HCT116 (cell line): ENCODE results near the gene ST6GALNAC2. TPM values are rescaled to one million over a fixed set of nuclear protein-coding genes. Genes with fewer than 3 reads are reported as not detected.

Source experiments
- ATAC-seq: fragments of 200-7000 bp; cut with Tn5 transposase; 2 replicates; pipeline ENCODE4 v1.9.1; 2020; ENCODE audit warnings: mild to moderate bottlenecking, moderate library complexity
- BruUV-seq: library from RNA; stranded (reverse); fragments of 400-500 nt; replicated peaks from 2 replicates; lab custom pipeline; 2021; lab: Mats Ljungman, UMichigan
- CTCF ChIA-PET: fragments of 300-600 bp; sonication (Branson Sonifier 250); formaldehyde crosslinking; loops from one replicate; lab custom pipeline; 2021; ENCODE audit warnings: antibody characterized with exemption; lab: Charles Lee
- POLR2A ChIA-PET: fragments of 300-600, 350-600 bp; sonication (Branson Sonifier 250); formaldehyde crosslinking; loops from one replicate; lab custom pipeline; 2021; ENCODE audit warnings: antibody characterized with exemption; lab: Charles Lee
- RAD21 ChIA-PET, 2 experiments: fragments of 300-600 bp; sonication (Branson Sonifier 250); formaldehyde crosslinking; loops; one replicate each; lab custom pipeline; 2023; ENCODE audit warnings: low total read pairs in 2 of 2; ENCODE audit not compliant: uncharacterized antibody in 2 of 2, unreplicated experiment in 2 of 2, low non-redundant PET in 1 of 2; lab: Charles Lee
- DNase-seq: peaks from one replicate; pipeline ENCODE4 v3.0.0-alpha.2; 2010; ENCODE audit warnings: low read depth, low spot score
- H2AFZ ChIP-seq: fragments of 200-600 bp; shearing (Covaris generic), sonication (generic); 2 replicates; pipeline ENCODE4 v1.6.1; 2017; ENCODE audit warnings: low read depth, mixed run types, mixed read lengths, antibody characterized with exemption, low read length; ENCODE audit not compliant: poor library complexity, severe bottlenecking
- H3K27ac ChIP-seq: 2 replicates; pipeline ENCODE4 v1.5.1; 2012; ENCODE audit warnings: low read depth, low read length
- H3K27me3 ChIP-seq: fragments of 200-600 bp; sonication (generic); 2 replicates; pipeline ENCODE4 v1.6.1; 2016; ENCODE audit warnings: mixed run types, low read length, mixed read lengths; ENCODE audit not compliant: insufficient read depth
- H3K36me3 ChIP-seq, 2 experiments: fragments of 200-500 bp in 1 of 2; fragments of 200-600 bp in 1 of 2; sonication (Bioruptor generic) in 1 of 2; sonication (generic) in 1 of 2; 2 replicates each; pipeline versions ENCODE4 v1.5.1 to v1.6.1; 2014 to 2016; ENCODE audit warnings: low read length in 2 of 2, inconsistent platforms in 1 of 2, mixed read lengths in 1 of 2, mixed run types in 1 of 2; ENCODE audit not compliant: insufficient read depth in 2 of 2, control insufficient read depth in 1 of 2
- H3K4me1 ChIP-seq, 2 experiments: fragments of 200-600 bp in 1 of 2; sonication (generic) in 1 of 2; 2 replicates each; pipeline versions ENCODE4 v1.5.1 to v1.6.1; 2012 to 2017; ENCODE audit warnings: low read length in 2 of 2, inconsistent platforms in 1 of 2, mild to moderate bottlenecking in 1 of 2, mixed read lengths in 1 of 2, mixed run types in 1 of 2, moderate library complexity in 1 of 2; ENCODE audit not compliant: insufficient read depth in 2 of 2, control insufficient read depth in 1 of 2
- H3K4me2 ChIP-seq: fragments of 200-600 bp; sonication (generic); 2 replicates; pipeline ENCODE4 v1.6.1; 2017; ENCODE audit warnings: mixed run types, low read length, mixed read lengths
- H3K4me3 ChIP-seq, 2 experiments: fragments of 200-600 bp in 1 of 2; sonication (generic) in 1 of 2; replicated peaks in 1 of 2; 2 replicates each; pipeline ENCODE4 v1.5.1; 2011 to 2016; ENCODE audit warnings: low read length in 2 of 2, control low read depth in 1 of 2, low read depth in 1 of 2, mild to moderate bottlenecking in 1 of 2, mixed read lengths in 1 of 2, mixed run types in 1 of 2
- H3K79me2 ChIP-seq: fragments of 200-600 bp; sonication (generic); 2 replicates; pipeline ENCODE4 v1.6.1; 2017; ENCODE audit warnings: mild to moderate bottlenecking, mixed run types, low read length, moderate library complexity, mixed read lengths; ENCODE audit not compliant: insufficient read depth
- H3K9ac ChIP-seq: fragments of 200-600 bp; sonication (generic); 2 replicates; pipeline ENCODE4 v1.6.1; 2016; ENCODE audit warnings: low read length, mixed read lengths
- H3K9me2 ChIP-seq: fragments of 200-600 bp; sonication (generic), shearing (Covaris generic); 2 replicates; pipeline ENCODE4 v1.6.1; 2017; ENCODE audit warnings: mixed run types, mild to moderate bottlenecking, moderate library complexity; ENCODE audit not compliant: insufficient read depth
- H3K9me3 ChIP-seq, 2 experiments: fragments of 200-500 bp in 1 of 2; fragments of 200-600 bp in 1 of 2; sonication (Bioruptor generic) in 1 of 2; sonication (generic) in 1 of 2; 2 replicates each; pipeline ENCODE4 v1.6.1; 2014 to 2017; ENCODE audit warnings: low read length in 2 of 2, mixed read lengths in 2 of 2, inconsistent platforms in 1 of 2, low read depth in 1 of 2, mild to moderate bottlenecking in 1 of 2, mixed run types in 1 of 2, moderate library complexity in 1 of 2; ENCODE audit not compliant: control insufficient read depth in 1 of 2, insufficient read depth in 1 of 2
- H4K20me1 ChIP-seq: fragments of 200-600 bp; sonication (generic), shearing (Covaris generic); 2 replicates; pipeline ENCODE4 v1.6.1; 2017; ENCODE audit warnings: mixed run types, mild to moderate bottlenecking, moderate library complexity; ENCODE audit not compliant: insufficient read depth
- ATF3 ChIP-seq: IDR thresholded peaks from 2 replicates; pipeline ENCODE4 v1.6.1; 2012
- CBX3 ChIP-seq: IDR thresholded peaks from 2 replicates; pipeline ENCODE4 v1.6.1; 2012; ENCODE audit warnings: low read depth
- CEBPB ChIP-seq: IDR thresholded peaks from 2 replicates; pipeline ENCODE4 v1.6.1; 2012; ENCODE audit warnings: low read depth
- CTCF ChIP-seq, 3 experiments: fragments of 200-600 bp in 1 of 3; sonication (generic) in 1 of 3; IDR thresholded peaks in 2 of 3; conservative IDR thresholded peaks in 1 of 3; 2 replicates each; pipeline ENCODE4 v1.5.1; 2012 to 2017; ENCODE audit warnings: low read depth in 2 of 3, low read length in 2 of 3, antibody characterized with exemption in 1 of 3, borderline replicate concordance in 1 of 3, control low read depth in 1 of 3, mild to moderate bottlenecking in 1 of 3, mixed read lengths in 1 of 3, mixed run types in 1 of 3, moderate library complexity in 1 of 3; ENCODE audit not compliant: insufficient read depth in 1 of 3
- EGR1 ChIP-seq: IDR thresholded peaks from 2 replicates; pipeline ENCODE4 v1.6.1; 2012; ENCODE audit warnings: low read depth
- ELF1 ChIP-seq: IDR thresholded peaks from 2 replicates; pipeline ENCODE4 v1.6.1; 2012; ENCODE audit warnings: low read depth, borderline replicate concordance
- EZH2phosphoT487 ChIP-seq: fragments of 200-600 bp; IDR thresholded peaks from 2 replicates; pipeline ENCODE4 v1.6.1; 2018; ENCODE audit warnings: antibody characterized with exemption, borderline replicate concordance
- FOSL1 ChIP-seq: IDR thresholded peaks from 2 replicates; pipeline ENCODE4 v1.6.1; 2012; ENCODE audit warnings: low read depth
- JUND ChIP-seq: IDR thresholded peaks from 2 replicates; pipeline ENCODE4 v1.6.1; 2012
- MAX ChIP-seq: IDR thresholded peaks from 2 replicates; pipeline ENCODE4 v1.6.1; 2012
- POLR2A ChIP-seq: IDR thresholded peaks from 2 replicates; pipeline ENCODE4 v1.7.0; 2011; ENCODE audit warnings: borderline replicate concordance; ENCODE audit not compliant: insufficient read depth, insufficient read length; ENCODE audit errors: extremely low read depth
- POLR2AphosphoS5 ChIP-seq: IDR thresholded peaks from 2 replicates; pipeline ENCODE4 v1.6.1; 2011; ENCODE audit warnings: mild to moderate bottlenecking, low read depth, low read length, moderate library complexity
- RAD21 ChIP-seq: IDR thresholded peaks from 2 replicates; pipeline ENCODE4 v1.6.1; 2012; ENCODE audit warnings: low read depth, mild to moderate bottlenecking
- REST ChIP-seq: IDR thresholded peaks from 2 replicates; pipeline ENCODE4 v1.6.1; 2012; ENCODE audit warnings: low read depth
- SIN3A ChIP-seq: IDR thresholded peaks from 2 replicates; pipeline ENCODE4 v1.6.1; 2012; ENCODE audit warnings: low read depth
- SP1 ChIP-seq: IDR thresholded peaks from 2 replicates; pipeline ENCODE4 v1.6.1; 2012; ENCODE audit warnings: low read depth
- SRF ChIP-seq: IDR thresholded peaks from 2 replicates; pipeline ENCODE4 v1.6.1; 2012; ENCODE audit warnings: low read depth
- TCF7L2 ChIP-seq: IDR thresholded peaks from 2 replicates; pipeline ENCODE4 v1.7.0; 2011; ENCODE audit warnings: borderline replicate concordance, inconsistent platforms; ENCODE audit not compliant: insufficient read depth, insufficient read length; ENCODE audit errors: extremely low read depth
- YY1 ChIP-seq: IDR thresholded peaks from 2 replicates; pipeline ENCODE4 v1.6.1; 2011; ENCODE audit warnings: low read length, low read depth, moderate library complexity, mild to moderate bottlenecking; ENCODE audit not compliant: insufficient replicate concordance; ENCODE audit errors: extremely low read depth
- ZNF274 ChIP-seq: fragments of 200-500 bp; sonication (Bioruptor generic); IDR thresholded peaks from 2 replicates; pipeline ENCODE4 v1.6.1; 2014; ENCODE audit warnings: mild to moderate bottlenecking, low read depth, low read length, inconsistent platforms
- intact Hi-C: fragments of 100-400 bp; cut with micrococcal nuclease; formaldehyde crosslinking; loops from 2 replicates; pipeline ENCODE4 v1.10.0; 2022
- total RNA-seq: library from RNA; stranded (reverse); gene quantifications from one replicate; pipeline ENCODE4 v1.2.1, GENCODE V29; 2021; ENCODE audit not compliant: unreplicated experiment

ST6GALNAC2 gene
- total RNA-seq, 1 experiment from 2014 or later = 14.7 TPM

- Histone ChIP-seq H3K9me2 (no peaks in the 10 kb centered on the region), H3K79me2 (no peaks in the 10 kb centered on the region), H3K9ac (no peak overlapping the region), H3K4me1 (peaks cover 9 to 12% of the 10 kb centered on the region in 2 experiments), H4K20me1 (no peaks in the 10 kb centered on the region), H3K27ac (no peak overlapping the region), H3K4me3 (no peak overlapping the region), H3K36me3 (no peaks in the 10 kb centered on the region), H3K9me3 (no peaks in the 10 kb centered on the region), H2AFZ (no peak overlapping the region), H3K27me3 (no peaks in the 10 kb centered on the region), H3K4me2 (no peak overlapping the region)
- ChIA-PET POLR2A (interaction anchor here (0.7 kb wide), 1 partner anchor 14 kb away, joined by 3 read pairs; no protein-coding TSS in a partner anchor), RAD21 (no interaction called here), CTCF (interaction anchor here (3.0 to 4.3 kb wide), 2 partner anchors 13 to 69 kb away, joined by 31 to 60 read pairs; no protein-coding TSS in a partner anchor)
- no peak for TF ChIP-seq EZH2phosphoT487
- no peak for TF ChIP-seq MAX
- no peak for TF ChIP-seq EGR1
- no peak for TF ChIP-seq POLR2AphosphoS5
- TF ChIP-seq ELF1 = no peak
- no peak for TF ChIP-seq CEBPB
- no peak for TF ChIP-seq TCF7L2
- no peak for TF ChIP-seq CTCF (IDR thresholded peaks at IDR 0.05 in 2 of 3, conservative IDR thresholded peaks at IDR 0.05 in 1 of 3; ENCODE audit: borderline replicate concordance in 1 of 3, insufficient read depth in 1 of 3, low read depth in 2 of 3, low read length in 2 of 3)
- TF ChIP-seq SP1 = no peak
- TF ChIP-seq FOSL1 = no peak
- TF ChIP-seq SIN3A = no peak
- no peak for TF ChIP-seq ATF3
- no peak for TF ChIP-seq YY1
- TF ChIP-seq POLR2A = no peak
- no peak for TF ChIP-seq RAD21
- no peak for TF ChIP-seq JUND
- TF ChIP-seq CBX3 = no peak
- no peak for TF ChIP-seq REST
- TF ChIP-seq SRF = no peak
- no peak for TF ChIP-seq ZNF274
- BruUV-seq = no TSS peak
- DNase-seq (no peak), ATAC-seq (no peak)
- intact Hi-C loops = no loop called here
Measured at GRCh38 chr17:76626442-76626841, 40.8 kb upstream of the ST6GALNAC2 start.
